Vagina (tissue), 2 donors: ENCODE data around the gene MINDY4.

Source experiments
- CTCF ChIP-seq, 3 experiments: fragments of 450-650 bp in 2 of 3; fragments of 200-600 bp in 1 of 3; sonication (generic) in 1 of 3; IDR thresholded peaks; one replicate each; pipeline ENCODE4 v1.5.1; 2017 to 2019; ENCODE audit warnings: antibody characterized with exemption in 3 of 3, mild to moderate bottlenecking in 2 of 3, moderate library complexity in 2 of 3
- POLR2A ChIP-seq, 2 donors: fragments of 450-650 bp; IDR thresholded peaks; one replicate each; pipeline ENCODE4 v1.6.1; 2017; ENCODE audit warnings: antibody characterized with exemption in 2 of 2, mild to moderate bottlenecking in 2 of 2, moderate library complexity in 2 of 2
- POLR2AphosphoS5 ChIP-seq, 2 donors: sonication (generic); formaldehyde crosslinking; IDR thresholded peaks; one replicate each; pipeline ENCODE4 v1.9.0; 2017; ENCODE audit warnings: antibody characterized with exemption in 2 of 2, mild to moderate bottlenecking in 2 of 2, low read depth in 1 of 2; ENCODE audit not compliant: insufficient read depth in 1 of 2

DNA sequence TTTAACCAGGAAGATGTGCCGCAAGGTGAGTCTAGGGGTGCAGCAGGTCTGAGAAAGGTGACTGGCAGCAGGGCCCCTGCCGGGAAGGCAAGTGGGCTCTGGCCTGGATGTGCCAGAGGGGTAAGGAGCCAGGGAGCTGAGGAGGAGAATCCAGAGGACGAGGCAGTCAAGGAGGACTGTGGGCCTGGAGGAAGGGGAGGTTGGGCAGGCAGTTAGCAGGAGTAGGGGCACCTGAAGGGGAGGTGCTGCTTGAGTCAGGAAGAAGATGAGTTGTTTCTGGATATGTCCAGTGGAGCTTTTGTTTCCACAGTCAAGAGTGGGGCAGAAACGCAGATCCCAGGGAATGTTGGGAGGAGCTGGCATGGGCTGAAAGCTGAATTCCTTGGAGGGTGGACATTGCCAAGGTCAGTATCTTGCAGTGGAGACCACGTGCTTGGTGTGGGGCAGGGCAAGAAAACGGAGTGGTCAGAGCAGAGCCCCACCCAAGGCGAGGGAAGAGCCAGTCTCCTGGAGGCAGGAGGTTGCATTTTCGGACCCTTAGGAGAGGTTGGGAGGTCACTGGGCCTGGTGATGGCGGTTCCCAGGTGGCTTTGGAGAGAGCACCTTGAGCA is 34.0 kb downstream of the MINDY4 start:
- TF ChIP-seq POLR2A (IDR thresholded peaks at IDR 0.05) (no peak), CTCF (IDR thresholded peaks at IDR 0.05) (no peak), POLR2AphosphoS5 (IDR thresholded peaks at IDR 0.05; ENCODE audit: insufficient read depth in 1 of 2, low read depth in 1 of 2) (no peak)
